Cardiac fibroblast (primary cell): ENCODE data around the gene PTPRN2.

Experiments used
- DNase-seq, 2 donors: peaks; one replicate each; pipeline versions ENCODE4 v3.0.0 to v3.0.0-alpha.2; 2010; ENCODE audit warnings: low read depth in 2 of 2
- H3K4me3 ChIP-seq, 2 donors: replicated peaks in 1 of 2; 1 replicate in 1 of 2; 2 replicates in 1 of 2; pipeline ENCODE4 v1.5.1; 2011; ENCODE audit warnings: low read depth in 2 of 2, low read length in 2 of 2, mild to moderate bottlenecking in 2 of 2, moderate library complexity in 1 of 2
- TF ChIP-seq, protein P1 (sequence below): IDR thresholded peaks from one replicate; pipeline ENCODE4 v1.5.1; 2011; ENCODE audit warnings: low read depth, mild to moderate bottlenecking, low read length, inconsistent platforms

The PTPRN2 gene

GRCh38 chr7:158186864-158187693 lies 400.5 kb downstream of the PTPRN2 start:
- H3K4me3 ChIP-seq = no peak overlapping the region
- no peak for DNase-seq
- TF ChIP-seq, protein P1, sequence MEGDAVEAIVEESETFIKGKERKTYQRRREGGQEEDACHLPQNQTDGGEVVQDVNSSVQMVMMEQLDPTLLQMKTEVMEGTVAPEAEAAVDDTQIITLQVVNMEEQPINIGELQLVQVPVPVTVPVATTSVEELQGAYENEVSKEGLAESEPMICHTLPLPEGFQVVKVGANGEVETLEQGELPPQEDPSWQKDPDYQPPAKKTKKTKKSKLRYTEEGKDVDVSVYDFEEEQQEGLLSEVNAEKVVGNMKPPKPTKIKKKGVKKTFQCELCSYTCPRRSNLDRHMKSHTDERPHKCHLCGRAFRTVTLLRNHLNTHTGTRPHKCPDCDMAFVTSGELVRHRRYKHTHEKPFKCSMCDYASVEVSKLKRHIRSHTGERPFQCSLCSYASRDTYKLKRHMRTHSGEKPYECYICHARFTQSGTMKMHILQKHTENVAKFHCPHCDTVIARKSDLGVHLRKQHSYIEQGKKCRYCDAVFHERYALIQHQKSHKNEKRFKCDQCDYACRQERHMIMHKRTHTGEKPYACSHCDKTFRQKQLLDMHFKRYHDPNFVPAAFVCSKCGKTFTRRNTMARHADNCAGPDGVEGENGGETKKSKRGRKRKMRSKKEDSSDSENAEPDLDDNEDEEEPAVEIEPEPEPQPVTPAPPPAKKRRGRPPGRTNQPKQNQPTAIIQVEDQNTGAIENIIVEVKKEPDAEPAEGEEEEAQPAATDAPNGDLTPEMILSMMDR = no peak

GRCh38 chr7:158186406-158186805 lies 401.2 kb downstream of the PTPRN2 start:
- no peak for DNase-seq
- no peak overlapping the region for H3K4me3 ChIP-seq
- TF ChIP-seq, protein P1 = no peak

GRCh38 chr7:158185653-158186052 lies 402.0 kb downstream of the PTPRN2 start:
- TF ChIP-seq, protein P1 = no peak
- no peak overlapping the region for H3K4me3 ChIP-seq
- no peak for DNase-seq

DNA sequence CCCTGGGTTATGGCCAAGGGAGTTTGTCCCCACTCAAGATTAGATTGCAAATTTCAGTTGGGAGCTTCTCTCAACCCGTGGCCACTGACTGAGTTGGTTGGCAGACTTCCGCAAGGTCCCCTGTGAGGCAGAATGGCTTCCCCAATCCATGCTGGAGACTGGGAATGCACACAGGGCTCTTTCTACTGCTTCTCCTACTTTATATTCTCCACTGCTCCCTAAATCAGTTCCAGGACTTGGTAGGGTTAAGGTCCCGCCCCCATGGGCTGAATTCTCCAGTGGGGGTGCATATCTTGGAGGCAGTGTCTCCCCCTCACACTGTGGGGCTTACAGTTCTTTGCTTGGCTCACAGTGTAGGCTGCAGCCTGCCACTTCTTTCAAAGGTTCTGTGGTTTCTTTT lies 404.2 kb downstream of the PTPRN2 start:
- H3K4me3 ChIP-seq = no peak overlapping the region
- TF ChIP-seq, protein P1 = no peak
- DNase-seq = no peak

- TF ChIP-seq, protein P1 = no peak
- no peak for DNase-seq
- no peak overlapping the region for H3K4me3 ChIP-seq
Measured at GRCh38 chr7:158176561-158177173, 411.0 kb downstream of the PTPRN2 start.

GRCh38 chr7:158175779-158176178 lies 411.8 kb downstream of the PTPRN2 start:
- TF ChIP-seq, protein P1 = no peak
- no peak for DNase-seq

More at GRCh38 chr7:158175779-158176178, 411.8 kb downstream of the PTPRN2 start:
- H3K4me3 ChIP-seq = no peak overlapping the region
